HG02938 (cell line): ENCODE measurements around the gene UNC5C.

Source experiments
- ATAC-seq: cut with Tn5 transposase; IDR thresholded peaks from one replicate; pipeline ENCODE4 v1.9.1; 2021; ENCODE audit warnings: mild to moderate bottlenecking, moderate library complexity; ENCODE audit not compliant: unreplicated experiment

Gene UNC5C

GRCh38 chr4:95231681-95232080, 317.1 kb downstream of the UNC5C start:
- ATAC-seq, result no peak

DNA sequence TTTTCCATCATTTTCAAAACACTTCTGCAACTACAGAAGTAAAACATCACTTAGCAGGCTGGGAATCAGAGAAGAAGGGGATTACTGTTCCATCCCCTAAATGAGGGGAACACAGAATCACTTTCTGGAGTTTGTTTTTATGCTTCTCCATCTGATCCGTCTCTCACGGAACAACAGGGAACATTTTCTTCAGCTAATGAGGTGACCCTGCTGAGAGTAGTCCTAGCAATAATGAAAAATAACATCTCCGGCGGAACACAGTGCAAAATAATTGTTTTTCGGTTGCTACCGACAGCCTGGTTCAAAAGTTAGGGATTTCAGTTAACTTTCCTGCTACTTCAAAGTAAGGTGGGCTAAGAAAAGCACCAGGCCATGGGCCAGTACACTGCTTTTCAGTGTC, 322.9 kb downstream of the UNC5C start:
- no peak for ATAC-seq

- no peak for ATAC-seq
These were observed 324.4 kb downstream of the UNC5C start for GRCh38 chr4:95224402-95224801.

DNA sequence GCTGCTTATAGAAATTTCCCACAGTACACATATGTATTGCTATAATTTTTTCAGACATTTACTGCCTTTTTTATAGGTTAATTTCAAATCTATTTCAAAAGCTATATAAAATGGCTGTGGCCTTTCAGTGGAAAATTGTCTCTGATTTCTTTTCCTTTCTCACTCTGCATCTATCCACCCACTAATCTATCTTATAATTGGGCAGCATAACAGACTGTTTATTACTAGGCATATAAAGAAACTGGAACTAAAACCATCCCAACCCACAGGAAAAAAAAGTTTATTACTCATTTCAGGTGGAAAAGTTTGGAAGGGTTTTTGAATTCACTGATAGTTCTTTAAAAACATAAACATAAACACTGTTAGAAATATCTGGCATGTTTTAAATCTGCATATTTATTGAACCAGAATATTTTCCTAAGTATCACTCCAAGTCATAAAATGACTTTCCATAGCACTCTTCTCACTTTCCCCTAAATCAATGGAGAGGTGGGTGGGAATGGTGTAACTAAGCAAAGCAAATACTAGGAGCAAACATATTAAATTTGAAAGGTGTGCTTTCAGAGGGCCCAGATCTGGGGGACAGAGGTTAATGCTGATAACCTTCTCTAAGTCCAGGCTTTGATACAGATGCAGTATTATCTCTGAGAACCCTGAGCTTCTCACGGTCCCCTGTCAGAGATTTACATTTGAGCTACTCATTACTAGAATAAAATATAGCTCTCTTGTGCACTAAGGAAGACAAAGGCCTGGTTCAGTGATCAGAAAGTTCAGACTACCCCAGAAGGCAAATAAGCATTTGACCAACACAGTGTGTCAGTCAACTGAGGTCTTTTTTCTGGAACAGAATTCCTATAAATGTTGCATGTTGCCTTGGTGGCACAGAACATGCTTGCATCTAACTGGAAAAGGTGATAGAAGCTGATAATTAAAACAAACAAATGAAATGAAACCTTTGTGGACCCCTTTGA, 328.3 kb downstream of the UNC5C start:
- no peak for ATAC-seq

GRCh38 chr4:95219109-95219508, 329.7 kb downstream of the UNC5C start:
- ATAC-seq, result no peak

DNA sequence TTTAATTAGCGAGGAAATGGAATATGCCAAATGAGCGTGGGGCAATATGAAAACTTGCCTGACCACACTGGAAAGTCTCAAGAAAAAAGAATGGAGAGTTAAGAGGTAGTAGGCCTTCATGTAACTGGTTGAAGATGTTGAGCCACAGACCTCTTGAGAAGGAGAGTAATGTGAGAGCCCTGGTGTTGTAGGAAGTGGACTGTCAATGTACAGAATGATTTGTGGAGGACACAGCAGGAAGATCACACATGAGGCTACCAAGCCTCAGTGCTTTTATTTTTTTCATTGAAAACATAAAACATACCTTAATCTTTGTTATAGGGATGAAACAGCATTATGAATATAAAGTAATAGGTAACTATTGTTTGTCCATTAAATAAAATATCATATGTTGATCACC, 331.6 kb downstream of the UNC5C start:
- no peak for ATAC-seq

- no peak for ATAC-seq
These were observed 332.1 kb downstream of the UNC5C start for GRCh38 chr4:95216636-95217035.

DNA sequence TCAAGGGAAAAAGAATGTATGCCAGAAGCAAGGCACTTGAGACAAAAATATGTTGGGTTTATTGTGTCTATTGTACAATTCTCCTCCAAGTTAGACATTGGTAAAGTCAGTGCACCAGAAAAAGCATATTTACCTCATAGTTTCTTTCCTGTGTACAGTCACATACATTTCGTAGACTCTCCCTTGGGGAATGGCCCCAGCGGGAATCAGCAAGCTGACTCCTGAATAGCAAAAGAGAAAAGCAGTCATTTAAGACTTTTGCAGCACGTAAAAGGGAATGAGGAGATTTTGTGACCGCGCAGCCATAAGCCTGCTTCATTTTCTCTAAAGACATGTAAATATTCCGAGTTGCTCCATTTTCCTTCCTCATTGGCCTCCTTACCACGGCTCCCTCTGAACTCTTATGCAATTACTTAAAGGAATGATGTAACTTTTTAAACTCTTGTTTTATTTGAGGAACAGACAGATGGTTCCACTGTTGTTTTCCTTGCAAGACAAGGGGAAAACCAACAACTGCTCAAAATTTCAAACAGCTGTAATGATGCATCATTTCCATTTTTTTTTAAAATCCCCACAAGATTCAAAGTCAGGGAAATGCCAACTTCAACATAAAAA, 332.7 kb downstream of the UNC5C start:
- no peak for ATAC-seq

DNA sequence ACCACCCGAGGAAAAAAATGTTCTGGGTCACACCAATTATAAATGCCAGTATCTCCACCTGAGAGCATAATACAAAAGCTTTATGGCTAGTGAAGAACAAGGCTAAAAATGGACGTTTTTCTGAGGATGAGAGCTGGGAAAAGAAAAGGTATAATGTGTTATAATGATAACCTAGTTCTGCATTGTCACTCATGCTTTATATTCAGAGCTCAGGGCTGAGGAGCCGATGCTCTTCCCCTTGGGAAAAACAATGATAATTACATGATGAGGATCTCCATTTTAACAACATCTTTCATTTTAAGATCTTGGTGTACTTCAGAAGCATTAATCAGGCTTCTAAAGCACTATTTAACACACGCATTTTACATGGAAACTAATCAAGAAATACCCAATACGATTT, 333.7 kb downstream of the UNC5C start:
- ATAC-seq, result no peak

- no peak for ATAC-seq
These were observed 334.4 kb downstream of the UNC5C start for GRCh38 chr4:95214408-95214807.

DNA sequence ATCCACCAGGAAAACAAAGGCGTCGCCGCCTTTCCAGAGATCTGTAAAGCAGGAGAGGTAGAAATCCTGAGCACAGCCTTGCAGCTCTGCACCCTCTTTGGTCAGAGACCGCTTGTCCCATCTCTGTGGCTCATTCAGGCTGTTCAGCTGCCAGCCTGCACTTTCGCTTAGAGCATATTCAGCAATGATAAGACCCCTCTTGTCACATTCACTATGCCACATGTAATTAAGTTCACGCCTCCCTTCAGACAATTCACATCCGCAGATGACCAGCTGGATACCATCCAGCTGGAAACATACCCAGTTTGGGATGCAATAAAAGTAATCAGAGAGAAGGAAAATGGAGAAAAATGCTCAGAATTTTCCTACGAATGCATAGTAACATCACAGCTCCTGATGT, 335.4 kb downstream of the UNC5C start:
- no peak for ATAC-seq

DNA sequence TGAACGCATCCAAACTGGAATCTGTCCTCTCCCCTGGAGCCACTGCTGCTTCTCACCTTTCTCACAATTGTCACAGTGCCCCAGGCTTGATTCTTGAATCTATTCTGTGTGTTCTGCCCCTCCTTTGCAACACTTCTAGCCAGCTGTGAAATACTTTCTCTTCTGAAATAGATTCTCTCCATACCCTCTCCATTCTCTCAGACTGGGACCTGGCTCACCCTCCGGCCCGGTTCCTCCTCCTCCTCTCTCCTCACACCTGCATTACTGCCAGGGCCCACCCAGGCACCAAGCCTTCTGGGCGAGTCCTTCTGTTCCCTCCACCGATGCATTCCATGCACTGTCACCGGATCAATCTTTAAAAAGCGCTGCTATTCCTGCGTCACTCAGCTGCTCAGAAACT, 336.1 kb downstream of the UNC5C start:
- no peak for ATAC-seq

GRCh38 chr4:95209927-95210326, 338.8 kb downstream of the UNC5C start:
- no peak for ATAC-seq

GRCh38 chr4:95204873-95205272, 343.9 kb downstream of the UNC5C start:
- no peak for ATAC-seq

DNA sequence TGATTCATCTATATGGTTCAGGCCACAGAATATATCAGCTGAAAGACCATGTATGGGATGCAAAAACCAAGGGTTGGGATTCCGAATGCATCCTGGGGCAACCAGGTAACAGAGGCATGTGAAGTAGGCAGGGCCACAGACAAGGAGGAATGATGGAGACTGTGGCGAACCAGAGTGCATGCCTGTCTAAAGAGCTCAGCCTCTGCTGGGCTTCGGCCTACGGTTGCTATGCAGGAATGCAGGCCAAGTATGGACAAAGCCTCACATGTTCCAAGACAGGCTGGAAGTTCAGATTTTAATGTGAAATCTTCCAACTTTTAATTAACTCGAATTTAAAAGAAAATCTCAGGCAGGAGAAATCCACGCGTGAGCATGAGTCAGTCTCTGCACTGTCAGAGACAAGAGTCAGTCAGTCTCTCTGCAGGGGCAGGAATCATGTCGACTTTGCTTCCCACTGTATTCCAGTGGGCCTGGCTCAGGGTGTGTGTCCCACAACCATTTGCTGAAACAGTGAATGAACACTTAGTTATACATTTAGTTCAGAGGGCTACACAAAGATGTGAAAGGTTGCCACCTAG, 344.4 kb downstream of the UNC5C start:
- no peak for ATAC-seq

- ATAC-seq, result no peak
These were observed 349.8 kb downstream of the UNC5C start for GRCh38 chr4:95198961-95199360.

- ATAC-seq, result no peak
These were observed 351.4 kb downstream of the UNC5C start for GRCh38 chr4:95197353-95197752.

DNA sequence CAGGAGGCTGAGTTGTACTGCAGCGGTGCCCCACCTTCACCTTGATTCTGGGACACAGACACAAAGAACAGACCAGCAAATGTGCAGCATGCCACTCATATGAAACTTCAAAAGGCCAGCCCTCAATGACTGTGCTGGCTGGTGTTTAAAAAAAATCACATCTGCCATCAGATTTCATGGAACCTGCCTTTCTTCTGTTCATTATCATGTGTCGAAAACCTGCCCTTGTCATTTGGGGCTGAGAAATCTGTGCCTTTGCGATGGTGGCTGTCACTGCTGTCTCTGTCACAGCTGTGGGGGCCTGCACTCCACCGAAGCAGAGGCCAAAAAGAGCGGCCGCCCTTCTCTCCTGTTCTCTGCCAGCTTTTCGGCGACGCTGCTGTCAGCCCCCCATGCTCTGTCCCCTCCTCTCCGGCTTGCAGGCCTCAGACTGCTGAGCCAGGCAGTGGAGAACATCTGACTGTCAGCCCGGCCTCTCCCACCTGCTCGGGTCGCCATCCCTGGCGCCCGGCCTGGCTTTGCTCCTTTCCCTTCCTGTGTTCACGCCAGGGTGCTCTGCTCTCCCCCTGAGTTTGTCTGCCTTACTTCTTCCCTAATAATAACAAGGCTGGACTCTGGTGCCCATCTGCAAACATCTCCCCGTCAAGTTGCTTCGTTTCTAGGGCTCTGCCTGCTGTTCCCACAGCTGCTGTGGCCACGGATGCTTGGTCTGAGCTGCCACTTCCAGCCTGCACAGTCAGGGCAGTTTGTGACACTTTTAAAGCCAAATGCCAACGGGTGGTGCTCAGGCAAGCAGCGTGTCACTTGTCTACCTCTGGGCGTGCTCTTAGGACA, 355.2 kb downstream of the UNC5C start:
- ATAC-seq, result no peak

DNA sequence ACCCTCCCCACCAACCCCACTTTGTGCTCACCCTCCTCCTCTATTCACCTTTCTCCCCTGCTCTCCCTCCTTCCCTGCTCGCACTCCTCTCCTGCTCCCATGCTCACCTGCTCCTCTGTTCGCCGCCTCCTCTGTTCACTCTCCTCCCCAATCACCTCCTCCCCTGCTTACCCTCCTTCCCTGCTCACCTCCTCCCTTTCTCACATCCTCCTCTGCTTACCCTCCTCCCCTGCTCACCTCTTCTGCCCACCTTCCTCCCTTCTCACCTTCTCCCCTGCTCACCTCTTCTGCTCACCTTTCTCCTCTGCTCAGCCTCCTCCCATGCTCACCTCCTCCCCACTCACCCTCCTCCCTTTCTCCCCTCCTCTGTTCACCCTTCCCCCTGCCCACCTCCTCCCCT, 357.2 kb downstream of the UNC5C start:
- ATAC-seq, result no peak

DNA sequence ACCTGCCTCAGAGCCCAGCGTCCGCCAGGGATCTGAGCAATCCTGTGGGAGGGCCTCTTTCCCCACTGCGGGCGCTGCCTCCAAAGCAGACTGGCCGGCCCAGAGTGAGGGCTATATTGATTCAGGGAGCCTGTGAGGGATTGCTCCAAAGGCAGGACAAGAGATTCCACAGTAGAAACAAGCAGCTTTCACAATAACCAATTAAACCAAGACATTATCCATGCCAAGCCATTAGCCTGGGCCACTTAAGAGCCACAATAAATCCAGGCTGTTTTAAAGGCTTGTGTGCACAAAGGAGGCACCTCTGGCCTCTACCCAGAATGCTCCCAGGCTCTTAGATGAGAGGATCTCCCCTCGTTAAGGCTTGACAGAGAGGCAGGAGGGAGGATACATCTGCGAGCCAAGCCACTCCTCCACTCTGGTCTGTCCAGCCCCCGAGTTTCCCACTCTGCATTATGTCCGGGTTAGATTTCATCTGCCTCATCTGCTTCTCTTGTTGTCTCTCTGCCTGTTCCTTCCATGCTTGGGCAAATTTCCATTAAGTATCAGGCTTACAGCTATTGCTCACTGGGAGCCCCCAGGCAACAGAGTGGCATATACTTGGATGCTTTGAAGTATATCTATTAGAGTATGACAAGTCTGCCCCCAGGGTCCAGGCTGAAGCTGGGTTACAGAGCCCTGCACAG, 357.9 kb downstream of the UNC5C start:
- ATAC-seq, result no peak
